AG10803 (cell line): Measurements from ENCODE around the gene ABCA7.

Source experiments
- DNase-seq: peaks from one replicate; pipeline ENCODE4 v3.0.0; 2010; ENCODE audit warnings: low read depth
- H3K4me3 ChIP-seq: 2 replicates; pipeline ENCODE4 v1.5.1; 2011; ENCODE audit warnings: mild to moderate bottlenecking, low read length, control low read depth
- TF ChIP-seq, protein P1 (sequence below): conservative IDR thresholded peaks from 2 replicates; pipeline ENCODE4 v1.5.1; 2011; ENCODE audit warnings: mild to moderate bottlenecking, low read length, control low read depth, inconsistent platforms

Gene ABCA7

DNA sequence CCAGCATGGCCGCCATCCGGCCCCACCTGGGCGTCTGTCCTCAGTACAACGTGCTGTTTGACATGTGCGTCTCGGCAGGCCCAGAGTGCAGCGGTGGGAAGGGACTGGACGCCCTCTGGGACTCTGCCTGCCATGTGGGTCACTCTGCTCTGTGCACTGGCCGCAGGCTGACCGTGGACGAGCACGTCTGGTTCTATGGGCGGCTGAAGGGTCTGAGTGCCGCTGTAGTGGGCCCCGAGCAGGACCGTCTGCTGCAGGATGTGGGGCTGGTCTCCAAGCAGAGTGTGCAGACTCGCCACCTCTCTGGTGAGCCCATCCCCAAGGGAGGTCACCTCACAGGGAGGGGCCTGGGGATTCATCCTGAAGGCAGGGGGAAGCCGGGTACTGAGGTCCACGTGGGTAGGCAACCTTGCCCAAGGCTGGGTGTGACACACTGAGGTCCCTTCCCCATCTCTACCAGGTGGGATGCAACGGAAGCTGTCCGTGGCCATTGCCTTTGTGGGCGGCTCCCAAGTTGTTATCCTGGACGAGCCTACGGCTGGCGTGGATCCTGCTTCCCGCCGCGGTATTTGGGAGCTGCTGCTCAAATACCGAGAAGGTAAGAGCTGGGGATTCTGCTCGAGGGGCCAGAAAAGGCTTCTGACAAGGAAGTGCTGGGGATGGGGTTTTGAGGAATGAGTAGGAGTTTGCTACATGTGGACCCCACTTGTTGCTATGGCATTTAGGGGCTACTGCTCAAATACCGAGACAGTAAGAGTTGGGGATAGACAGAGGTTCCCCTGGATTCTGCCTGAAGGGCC, 11.3 kb downstream of the ABCA7 start:
- TF ChIP-seq, protein P1, sequence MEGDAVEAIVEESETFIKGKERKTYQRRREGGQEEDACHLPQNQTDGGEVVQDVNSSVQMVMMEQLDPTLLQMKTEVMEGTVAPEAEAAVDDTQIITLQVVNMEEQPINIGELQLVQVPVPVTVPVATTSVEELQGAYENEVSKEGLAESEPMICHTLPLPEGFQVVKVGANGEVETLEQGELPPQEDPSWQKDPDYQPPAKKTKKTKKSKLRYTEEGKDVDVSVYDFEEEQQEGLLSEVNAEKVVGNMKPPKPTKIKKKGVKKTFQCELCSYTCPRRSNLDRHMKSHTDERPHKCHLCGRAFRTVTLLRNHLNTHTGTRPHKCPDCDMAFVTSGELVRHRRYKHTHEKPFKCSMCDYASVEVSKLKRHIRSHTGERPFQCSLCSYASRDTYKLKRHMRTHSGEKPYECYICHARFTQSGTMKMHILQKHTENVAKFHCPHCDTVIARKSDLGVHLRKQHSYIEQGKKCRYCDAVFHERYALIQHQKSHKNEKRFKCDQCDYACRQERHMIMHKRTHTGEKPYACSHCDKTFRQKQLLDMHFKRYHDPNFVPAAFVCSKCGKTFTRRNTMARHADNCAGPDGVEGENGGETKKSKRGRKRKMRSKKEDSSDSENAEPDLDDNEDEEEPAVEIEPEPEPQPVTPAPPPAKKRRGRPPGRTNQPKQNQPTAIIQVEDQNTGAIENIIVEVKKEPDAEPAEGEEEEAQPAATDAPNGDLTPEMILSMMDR = no peak

DNA sequence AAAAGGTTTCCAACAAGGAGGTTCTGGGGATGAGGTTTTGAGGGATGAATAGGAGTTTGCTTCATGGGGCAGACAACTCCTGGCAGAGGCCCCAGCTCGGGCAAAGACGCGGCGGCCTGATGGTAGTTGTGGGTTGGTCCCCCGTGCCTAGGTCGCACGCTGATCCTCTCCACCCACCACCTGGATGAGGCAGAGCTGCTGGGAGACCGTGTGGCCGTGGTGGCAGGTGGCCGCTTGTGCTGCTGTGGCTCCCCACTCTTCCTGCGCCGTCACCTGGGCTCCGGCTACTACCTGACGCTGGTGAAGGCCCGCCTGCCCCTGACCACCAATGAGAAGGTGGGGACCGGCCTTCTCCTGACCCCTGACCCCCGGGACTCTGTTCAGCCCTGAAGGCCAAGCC, 11.9 kb downstream of the ABCA7 start:
- H3K4me3 ChIP-seq = no peak overlapping the region
- TF ChIP-seq, protein P1 = no peak
- no peak for DNase-seq

More for the DNA sequence above, 11.3 kb downstream of the ABCA7 start:
- H3K4me3 ChIP-seq = no peak overlapping the region
- DNase-seq = no peak

DNA sequence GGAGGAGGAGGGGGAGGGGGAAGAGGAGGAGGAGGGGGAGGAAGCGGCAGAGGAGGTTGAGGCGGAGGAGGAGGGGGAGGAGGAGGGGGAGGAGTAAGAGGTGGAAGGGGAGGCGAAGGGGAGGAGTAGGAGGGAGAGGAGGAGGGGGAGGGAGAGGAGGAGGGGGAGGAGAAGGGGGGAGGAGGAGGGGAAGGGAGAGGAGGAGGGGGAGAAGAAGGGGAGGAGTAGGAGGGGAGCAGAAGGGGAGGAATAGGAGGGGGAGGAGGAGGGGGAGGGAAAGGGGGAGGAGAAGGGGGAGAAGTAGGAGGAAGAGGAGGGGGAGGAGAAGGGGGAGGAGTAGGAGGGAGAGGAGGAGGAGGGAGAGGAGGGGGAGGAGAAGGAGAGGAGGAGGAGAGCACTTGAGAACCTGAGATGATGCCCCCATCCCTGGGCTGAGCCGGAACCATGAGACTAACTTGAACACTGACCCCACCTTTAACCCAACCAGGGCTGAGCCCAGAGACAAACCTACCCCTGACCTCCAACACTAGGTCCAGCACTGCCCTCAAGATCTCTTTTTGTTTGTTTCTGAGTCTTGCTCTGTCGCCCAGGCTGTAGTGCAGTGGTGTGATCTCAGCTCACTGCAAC, 12.6 kb downstream of the ABCA7 start:
- no peak overlapping the region for H3K4me3 ChIP-seq
- TF ChIP-seq, protein P1 = no peak
- no peak for DNase-seq

DNA sequence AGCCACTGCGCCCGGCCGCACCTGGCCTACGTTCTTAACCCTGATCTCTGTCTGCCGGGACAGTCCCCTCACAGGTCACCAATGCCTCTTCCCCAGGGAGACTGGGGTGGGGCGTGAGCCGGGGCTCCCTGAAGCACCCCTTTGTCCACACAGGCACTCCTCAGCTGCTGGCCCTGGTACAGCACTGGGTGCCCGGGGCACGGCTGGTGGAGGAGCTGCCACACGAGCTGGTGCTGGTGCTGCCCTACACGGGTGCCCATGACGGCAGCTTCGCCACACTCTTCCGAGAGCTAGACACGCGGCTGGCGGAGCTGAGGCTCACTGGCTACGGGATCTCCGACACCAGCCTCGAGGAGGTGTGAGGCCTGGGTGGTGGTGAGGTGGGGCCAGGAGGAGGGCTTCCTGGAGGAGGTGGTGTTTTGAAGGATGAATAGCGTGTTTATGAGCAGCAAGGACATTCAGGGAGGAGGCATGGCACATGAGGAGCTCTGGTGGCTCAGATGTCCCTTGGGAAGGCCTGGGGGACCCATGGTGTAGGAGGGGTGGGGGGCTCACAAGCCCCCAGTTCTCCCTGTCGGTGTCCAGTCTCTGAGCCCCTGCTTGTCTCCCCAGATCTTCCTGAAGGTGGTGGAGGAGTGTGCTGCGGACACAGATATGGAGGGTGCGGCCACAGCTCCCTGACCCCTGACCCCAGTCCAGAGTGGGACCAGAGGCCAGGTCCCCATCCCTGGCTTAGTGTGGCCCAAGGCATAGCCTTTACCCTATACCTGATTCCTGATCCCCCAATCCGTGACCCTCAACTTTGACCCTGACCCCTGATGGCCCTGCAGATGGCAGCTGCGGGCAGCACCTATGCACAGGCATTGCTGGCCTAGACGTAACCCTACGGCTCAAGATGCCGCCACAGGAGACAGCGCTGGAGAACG, 13.5 kb downstream of the ABCA7 start:
- no peak overlapping the region for H3K4me3 ChIP-seq
- TF ChIP-seq, protein P1 = no peak

DNA sequence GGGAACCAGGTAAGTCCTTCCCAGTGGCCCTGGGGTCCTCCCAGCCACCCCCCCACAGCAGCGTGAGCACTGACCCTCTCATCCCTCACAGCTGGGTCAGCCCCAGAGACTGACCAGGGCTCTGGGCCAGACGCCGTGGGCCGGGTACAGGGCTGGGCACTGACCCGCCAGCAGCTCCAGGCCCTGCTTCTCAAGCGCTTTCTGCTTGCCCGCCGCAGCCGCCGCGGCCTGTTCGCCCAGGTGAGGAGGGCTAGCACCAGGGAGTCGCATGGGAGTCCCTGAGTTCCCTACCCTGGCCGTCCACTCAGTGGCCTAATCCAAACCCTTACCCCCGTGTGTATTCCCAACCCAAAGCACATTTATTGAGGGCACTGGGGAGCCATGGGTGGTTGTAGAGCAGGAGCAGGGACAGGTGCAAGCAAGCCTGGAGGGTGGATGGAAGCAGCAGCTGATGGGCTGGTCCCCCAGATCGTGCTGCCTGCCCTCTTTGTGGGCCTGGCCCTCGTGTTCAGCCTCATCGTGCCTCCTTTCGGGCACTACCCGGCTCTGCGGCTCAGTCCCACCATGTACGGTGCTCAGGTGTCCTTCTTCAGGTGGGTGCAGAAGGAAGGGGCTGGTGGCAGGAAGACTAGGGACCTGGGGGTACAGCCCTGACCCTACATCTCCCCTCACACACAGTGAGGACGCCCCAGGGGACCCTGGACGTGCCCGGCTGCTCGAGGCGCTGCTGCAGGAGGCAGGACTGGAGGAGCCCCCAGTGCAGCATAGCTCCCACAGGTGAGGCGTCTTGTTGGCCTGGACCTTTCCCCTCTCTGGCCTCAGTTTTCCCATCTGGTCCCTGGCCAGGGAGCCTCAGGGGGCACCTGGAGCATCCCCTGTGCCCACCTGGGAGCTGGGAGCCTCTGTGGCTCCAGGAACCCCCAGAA, 14.5 kb downstream of the ABCA7 start:
- TF ChIP-seq, protein P1 = no peak
- no peak overlapping the region for H3K4me3 ChIP-seq
- DNase-seq = no peak

More for the DNA sequence above, 13.5 kb downstream of the ABCA7 start:
- DNase-seq = no peak

DNA sequence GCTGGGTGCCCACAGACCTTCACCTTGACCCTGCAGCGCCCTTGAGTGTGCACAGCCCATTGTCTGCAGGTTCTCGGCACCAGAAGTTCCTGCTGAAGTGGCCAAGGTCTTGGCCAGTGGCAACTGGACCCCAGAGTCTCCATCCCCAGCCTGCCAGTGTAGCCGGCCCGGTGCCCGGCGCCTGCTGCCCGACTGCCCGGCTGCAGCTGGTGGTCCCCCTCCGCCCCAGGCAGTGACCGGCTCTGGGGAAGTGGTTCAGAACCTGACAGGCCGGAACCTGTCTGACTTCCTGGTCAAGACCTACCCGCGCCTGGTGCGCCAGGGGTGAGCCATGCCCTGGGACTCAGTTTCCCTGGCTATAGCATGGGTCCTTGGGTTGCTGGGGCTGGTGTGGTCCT, 15.1 kb downstream of the ABCA7 start:
- TF ChIP-seq, protein P1 = no peak
- H3K4me3 ChIP-seq = no peak overlapping the region
- DNase-seq = no peak
